GM23248 (cell line): ENCODE data around the gene VILL. TPM values are rescaled to one million over a fixed set of nuclear protein-coding genes. Genes with fewer than 3 reads are reported as not detected.

Source experiments
- DNase-seq: peaks from one replicate; pipeline ENCODE4 v3.0.0-alpha.2; 2015
- H2AFZ ChIP-seq: fragments of 200-600 bp; sonication (generic); 2 replicates; pipeline ENCODE4 v1.6.1; 2016; ENCODE audit warnings: antibody characterized with exemption
- H3F3A ChIP-seq: fragments of 200-600 bp; sonication (generic); 2 replicates; pipeline ENCODE4 v1.6.1; 2016; ENCODE audit warnings: mild to moderate bottlenecking, antibody characterized with exemption, mixed run types; ENCODE audit not compliant: insufficient read depth
- H3K27ac ChIP-seq: fragments of 200-600 bp; sonication (generic); 2 replicates; pipeline ENCODE4 v1.5.1; 2016; ENCODE audit warnings: mild to moderate bottlenecking
- H3K27me3 ChIP-seq: fragments of 200-600 bp; sonication (generic); replicated peaks from 2 replicates; pipeline ENCODE4 v1.6.1; 2016; ENCODE audit warnings: mild to moderate bottlenecking; ENCODE audit not compliant: insufficient read depth
- H3K36me3 ChIP-seq: fragments of 200-600 bp; sonication (generic); 2 replicates; pipeline ENCODE4 v1.6.1; 2016; ENCODE audit warnings: low read depth, mild to moderate bottlenecking
- H3K4me1 ChIP-seq: fragments of 200-600 bp; sonication (generic); 2 replicates; pipeline ENCODE4 v1.6.1; 2016; ENCODE audit warnings: mild to moderate bottlenecking; ENCODE audit not compliant: insufficient read depth
- H3K4me2 ChIP-seq: fragments of 200-600 bp; sonication (generic); one replicate; pipeline ENCODE4 v1.6.1; 2016; ENCODE audit warnings: mild to moderate bottlenecking; ENCODE audit not compliant: unreplicated experiment
- H3K4me3 ChIP-seq: fragments of 200-600 bp; sonication (generic); 2 replicates; pipeline ENCODE4 v1.5.1; 2016; ENCODE audit warnings: mild to moderate bottlenecking
- H3K79me2 ChIP-seq: fragments of 200-600 bp; sonication (generic); 2 replicates; pipeline ENCODE4 v1.6.1; 2016; ENCODE audit warnings: mild to moderate bottlenecking; ENCODE audit not compliant: insufficient read depth
- H3K9ac ChIP-seq: fragments of 200-600 bp; sonication (generic); 2 replicates; pipeline ENCODE4 v1.6.1; 2016; ENCODE audit warnings: mild to moderate bottlenecking
- H3K9me2 ChIP-seq: fragments of 200-600 bp; sonication (generic); 2 replicates; pipeline ENCODE4 v1.6.1; 2016; ENCODE audit warnings: mixed run types, mild to moderate bottlenecking, moderate library complexity; ENCODE audit not compliant: insufficient read depth
- H3K9me3 ChIP-seq: fragments of 200-600 bp; sonication (generic); one replicate; pipeline ENCODE4 v1.6.1; 2017; ENCODE audit warnings: low read depth
- H4K20me1 ChIP-seq: fragments of 200-600 bp; sonication (generic); 2 replicates; pipeline ENCODE4 v1.6.0; 2016; ENCODE audit not compliant: insufficient read depth
- EZH2 ChIP-seq: fragments of 200-600 bp; sonication (generic); IDR thresholded peaks from 2 replicates; pipeline ENCODE4 v1.6.1; 2018; ENCODE audit warnings: antibody characterized with exemption, mild to moderate bottlenecking; ENCODE audit not compliant: insufficient read depth, poor library complexity, severe bottlenecking
- EZH2phosphoT487 ChIP-seq: fragments of 200-600 bp; sonication (generic); IDR thresholded peaks from 2 replicates; pipeline ENCODE4 v1.6.1; 2018; ENCODE audit warnings: antibody characterized with exemption, moderate library complexity, mild to moderate bottlenecking, low read depth; ENCODE audit not compliant: insufficient read depth
- WGBS, 2 experiments: methylation state at CpG; one replicate each; pipeline ENCODE4 v1.1.6; 2015 to 2017; ENCODE audit warnings: low lambda C conversion rate in 2 of 2, low coverage in 1 of 2; ENCODE audit errors: missing lambda C conversion rate in 2 of 2; 5-methylcytosine and 5-hydroxymethylcytosine counted together
- in situ Hi-C: fragments of 300-500 bp; cut with MboI; formaldehyde crosslinking; loops from 2 replicates; pipeline ENCODE4 v1.15.0; 2020
- polyA plus RNA-seq: library from polyadenylated mRNA; unstranded; fragments of >200 nt; fragmentation: Nextera tagmentation; extraction: Ambion mirVana; gene quantifications from 2 replicates; pipeline ENCODE4 v1.2.1, GENCODE V29; 2016
- total RNA-seq: library from RNA; depleted of rRNA; stranded (reverse); fragments of >200 nt; shearing (Covaris generic); gene quantifications from 2 replicates; pipeline ENCODE4 v1.2.3, GENCODE V29; 2014; rRNA removed

The VILL gene
- total RNA-seq, result 6.6 and 12.4 TPM in 2 replicates
- 2.8 and 2.9 TPM in 2 replicates for polyA plus RNA-seq

DNA sequence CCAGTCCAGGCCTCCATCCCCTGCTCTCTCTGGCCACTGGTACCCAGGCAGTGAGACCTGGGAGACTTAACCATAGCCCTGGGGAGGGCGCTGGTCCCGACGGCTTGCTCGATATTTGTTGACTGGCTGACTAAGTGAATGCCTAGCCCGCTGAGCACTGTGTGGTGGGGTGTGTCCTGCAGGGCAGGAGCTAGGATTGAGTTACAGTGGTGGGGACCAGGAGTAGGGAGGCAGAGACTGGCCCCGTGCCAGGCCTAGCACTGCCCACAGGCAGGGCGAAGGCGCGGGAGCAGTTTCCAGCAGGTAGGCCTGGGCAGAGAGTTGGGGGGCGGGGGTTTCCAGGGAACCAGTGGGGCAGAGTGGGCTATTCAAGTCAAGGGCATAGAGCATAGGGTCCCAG lies at the start of gene VILL:
Gene VILL (plus strand): TSS at position 260 of the 400 bp plus-strand sequence. CDS start 2,887 bp downstream, outside the sequence.
- no peak within 1 kb of the TSS for H2AFZ ChIP-seq
- TF ChIP-seq EZH2phosphoT487 (no peak), EZH2 (no peak)
- no peaks in the 10 kb centered on the region for H4K20me1 ChIP-seq
- H3F3A ChIP-seq, result peaks cover 9% of the 10 kb centered on the region; the same call in 1 of the 2 replicates
- no peak for DNase-seq
- H3K27me3 ChIP-seq, result no peaks in the 10 kb centered on the region
- no peaks in the 10 kb centered on the region for H3K9me2 ChIP-seq
- H3K79me2 ChIP-seq, result no peaks in the 10 kb centered on the region
- H3K4me2 ChIP-seq, result no peak within 1 kb of the TSS
- in situ Hi-C loops, result no loop called here
- no peak within 1 kb of the TSS for H3K9ac ChIP-seq
- no peaks in the 10 kb centered on the region for H3K36me3 ChIP-seq
- H3K4me1 ChIP-seq, result peaks cover 10% of the 10 kb centered on the region; the same call in 1 of the 2 replicates
- WGBS, 2 experiments, result 82 to 84% methylated on average over 9 to 10 of the region's 10 CpGs
- H3K4me3 ChIP-seq, result no peak within 1 kb of the TSS
- no peaks in the 10 kb centered on the region for H3K9me3 ChIP-seq
- no peak within 1 kb of the TSS for H3K27ac ChIP-seq

DNA sequence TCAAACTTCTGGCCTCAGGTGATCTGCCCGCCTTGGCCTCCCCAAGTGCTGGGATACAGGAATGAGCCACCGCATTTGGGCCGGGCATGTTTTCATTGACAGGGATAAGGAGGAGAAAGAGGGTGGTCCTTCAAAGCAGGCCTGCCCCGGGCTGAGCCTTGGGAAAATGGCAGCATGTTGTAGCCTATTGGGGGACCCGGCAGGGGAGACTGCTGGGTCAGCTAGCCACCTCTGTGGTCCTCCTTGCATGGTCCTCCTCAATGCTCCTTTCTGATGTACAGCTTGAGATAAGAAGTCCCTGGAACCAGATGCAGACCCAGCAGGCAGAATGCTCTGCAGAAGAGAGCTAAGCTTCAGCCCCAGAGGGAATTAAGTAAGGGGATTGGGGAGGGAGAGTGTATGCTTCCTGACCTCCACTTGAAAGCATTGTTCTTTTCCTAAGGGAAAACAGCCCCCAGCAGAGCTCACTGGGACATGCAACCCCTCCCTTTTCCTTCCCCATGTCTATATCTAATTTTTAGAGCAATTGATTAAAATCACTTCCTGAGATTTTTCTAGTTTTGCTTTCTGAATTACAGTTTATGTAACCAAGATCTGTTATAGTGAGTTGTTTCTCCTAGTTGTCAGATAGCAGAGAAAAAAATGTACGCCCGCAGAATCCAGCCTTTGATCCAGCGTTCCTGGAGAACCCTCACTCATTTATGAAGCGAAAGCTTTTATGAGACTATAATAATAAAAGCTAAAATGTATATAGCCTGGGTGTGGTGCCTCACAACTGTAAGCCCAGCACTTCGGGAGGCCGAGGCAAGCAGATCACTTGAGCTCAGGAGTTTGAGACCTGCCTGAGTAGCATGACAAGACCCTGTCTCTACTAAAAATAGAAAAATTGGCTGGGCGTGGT lies 48.7 kb upstream of the VILL start:
- Histone ChIP-seq H3F3A (peaks cover 15% of the 10 kb centered on the region), H3K9ac (no peak overlapping the region), H3K79me2 (peaks cover 76% of the 10 kb centered on the region), H3K4me3 (no peak overlapping the region), H3K4me2 (no peak overlapping the region), H3K36me3 (no peaks in the 10 kb centered on the region), H4K20me1 (no peaks in the 10 kb centered on the region), H3K9me2 (no peaks in the 10 kb centered on the region), H3K9me3 (no peaks in the 10 kb centered on the region), H2AFZ (no peak overlapping the region), H3K27ac (no peak overlapping the region), H3K27me3 (no peaks in the 10 kb centered on the region), H3K4me1 (peaks cover 47% of the 10 kb centered on the region)
- TF ChIP-seq EZH2phosphoT487, result no peak
- TF ChIP-seq EZH2, result no peak
- 78% methylated on average over 12 of the region's 12 CpGs for WGBS, 2 experiments
- in situ Hi-C loops, result no loop called here
- DNase-seq, result no peak

DNA sequence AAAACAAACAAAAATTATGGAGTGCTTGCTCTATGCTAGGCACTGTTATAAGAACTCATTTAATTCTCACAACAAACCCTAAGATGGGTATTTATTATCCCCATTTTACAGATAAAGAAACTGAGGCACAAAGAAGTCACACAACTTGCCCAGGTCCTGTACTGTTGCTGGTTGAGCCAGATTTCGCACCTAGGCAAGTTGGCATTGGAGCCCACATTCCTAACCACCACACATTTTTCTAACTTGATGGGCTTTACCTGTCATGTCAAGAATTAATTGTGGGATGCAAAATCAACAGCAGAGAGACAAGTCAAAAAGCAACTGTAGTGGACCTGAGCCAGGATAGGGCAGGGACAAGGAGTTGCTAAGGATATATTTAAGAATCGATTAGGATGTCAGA lies 47.9 kb upstream of the VILL start:
- TF ChIP-seq EZH2phosphoT487, result no peak
- no peak for DNase-seq
- peaks cover 71% of the 10 kb centered on the region for H3K79me2 ChIP-seq
- in situ Hi-C loops, result no loop called here
- H3K9me2 ChIP-seq, result no peaks in the 10 kb centered on the region
- H3K27ac ChIP-seq, result no peak overlapping the region
- H3K4me1 ChIP-seq, result peaks cover 39% of the 10 kb centered on the region
- no peak overlapping the region for H3K4me3 ChIP-seq
- no peak overlapping the region for H3K4me2 ChIP-seq
- 97 to 100% methylated on average over 2 of the region's 2 CpGs for WGBS, 2 experiments
- H2AFZ ChIP-seq, result no peak overlapping the region
- no peaks in the 10 kb centered on the region for H3K36me3 ChIP-seq
- H3K9me3 ChIP-seq, result no peaks in the 10 kb centered on the region
- no peaks in the 10 kb centered on the region for H4K20me1 ChIP-seq
- peaks cover 8% of the 10 kb centered on the region for H3F3A ChIP-seq
- H3K27me3 ChIP-seq, result no peaks in the 10 kb centered on the region
- no peak overlapping the region for H3K9ac ChIP-seq

DNA sequence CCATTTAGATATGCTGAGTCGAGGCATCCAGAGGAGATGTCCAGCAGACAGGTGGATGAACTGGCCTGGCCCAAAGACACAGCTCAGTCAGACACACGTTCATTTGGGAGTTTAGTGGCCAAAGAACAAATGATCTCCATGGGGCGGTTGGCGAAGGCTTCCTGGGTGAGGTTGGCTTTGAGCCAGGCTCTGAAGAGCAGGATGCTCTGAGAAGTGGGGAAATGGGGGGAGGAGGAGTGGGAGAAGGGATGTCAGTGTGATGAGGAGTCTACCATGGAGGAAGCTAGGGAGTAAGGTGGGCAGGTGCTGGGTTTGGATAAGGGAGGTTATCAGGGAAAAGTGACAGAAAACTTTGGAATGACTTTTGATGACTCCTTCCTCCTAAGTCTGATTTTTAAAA lies 47.5 kb upstream of the VILL start:
- Histone ChIP-seq H3F3A (peaks cover 8% of the 10 kb centered on the region; the same call in 1 of the 2 replicates), H3K9me2 (no peaks in the 10 kb centered on the region), H3K4me1 (peaks cover 35% of the 10 kb centered on the region), H3K79me2 (peaks cover 67% of the 10 kb centered on the region), H2AFZ (no peak overlapping the region), H3K9ac (no peak overlapping the region), H3K36me3 (no peaks in the 10 kb centered on the region), H3K27ac (no peak overlapping the region), H3K4me3 (no peak overlapping the region), H3K9me3 (no peaks in the 10 kb centered on the region), H4K20me1 (no peaks in the 10 kb centered on the region), H3K4me2 (no peak overlapping the region), H3K27me3 (no peaks in the 10 kb centered on the region)
- no peak for DNase-seq
- TF ChIP-seq EZH2phosphoT487, result no peak
- TF ChIP-seq EZH2, result no peak
- in situ Hi-C loops, result no loop called here
- 93 to 96% methylated on average over 4 of the region's 4 CpGs for whole genome bisulfite sequencing, 2 experiments
